GM23338 (cell line): ENCODE results near the gene CYTH1. TPM values are rescaled to one million over a fixed set of nuclear protein-coding genes. Genes with fewer than 3 reads are reported as not detected.

Experiments
- ATAC-seq: fragments of 200-7000 bp; cut with Tn5 transposase; 3 replicates; pipeline ENCODE4 v1.9.1; 2020
- DNase-seq: peaks from one replicate; pipeline ENCODE4 v3.0.0-alpha.2; 2015; ENCODE audit warnings: low spot score
- H2AFZ ChIP-seq: fragments of 200-600 bp; sonication (generic); 2 replicates; pipeline ENCODE4 v1.8.0; 2016; ENCODE audit warnings: antibody characterized with exemption, mild to moderate bottlenecking, moderate library complexity
- H3F3A ChIP-seq: fragments of 200-600 bp; sonication (generic); replicated peaks from 2 replicates; pipeline ENCODE4 v1.8.0; 2017; ENCODE audit warnings: antibody characterized with exemption, mixed run types, low read depth
- H3K27ac ChIP-seq: fragments of 200-600 bp; sonication (generic); 2 replicates; pipeline ENCODE4 v1.6.1; 2016; ENCODE audit warnings: low read depth
- H3K27me3 ChIP-seq: fragments of 200-600 bp; sonication (generic); 2 replicates; pipeline ENCODE4 v1.8.0; 2016; ENCODE audit warnings: mild to moderate bottlenecking, mixed run types, moderate library complexity; ENCODE audit not compliant: insufficient read depth
- H3K36me3 ChIP-seq: fragments of 200-600 bp; sonication (generic); 2 replicates; pipeline ENCODE4 v1.8.0; 2016; ENCODE audit warnings: mild to moderate bottlenecking; ENCODE audit not compliant: insufficient read depth
- H3K4me1 ChIP-seq: fragments of 200-600 bp; sonication (generic); 2 replicates; pipeline ENCODE4 v1.8.0; 2016; ENCODE audit warnings: mild to moderate bottlenecking, moderate library complexity; ENCODE audit not compliant: insufficient read depth
- H3K4me2 ChIP-seq: fragments of 200-600 bp; sonication (generic); 2 replicates; pipeline ENCODE4 v1.7.1; 2017; ENCODE audit warnings: mixed run types
- H3K4me3 ChIP-seq: fragments of 200-600 bp; sonication (generic); 2 replicates; pipeline ENCODE4 v1.6.1; 2016; ENCODE audit warnings: mixed run types
- H3K79me2 ChIP-seq: fragments of 200-600 bp; sonication (generic); replicated peaks from 2 replicates; pipeline ENCODE4 v1.8.0; 2017; ENCODE audit warnings: mild to moderate bottlenecking; ENCODE audit not compliant: insufficient read depth
- H3K9me2 ChIP-seq: fragments of 200-600 bp; sonication (generic); 2 replicates; pipeline ENCODE4 v1.8.0; 2017; ENCODE audit not compliant: insufficient read depth
- H4K20me1 ChIP-seq: fragments of 200-600 bp; sonication (generic); replicated peaks from 2 replicates; pipeline ENCODE4 v1.8.0; 2017; ENCODE audit warnings: mild to moderate bottlenecking; ENCODE audit not compliant: insufficient read depth
- H3K27ac Mint-ChIP-seq: 2 replicates; pipeline ENCODE4 v1.8.0; 2020; ENCODE audit warnings: inconsistent platforms, mild to moderate bottlenecking, moderate library complexity, mixed read lengths
- H3K27me3 Mint-ChIP-seq: 3 replicates; pipeline ENCODE4 v1.8.0; 2022; ENCODE audit warnings: low read depth, mild to moderate bottlenecking, moderate library complexity, mixed read lengths, inconsistent platforms; ENCODE audit not compliant: insufficient read depth, poor library complexity
- H3K36me3 Mint-ChIP-seq: 3 replicates; pipeline ENCODE4 v1.8.0; 2021; ENCODE audit warnings: low read depth, mild to moderate bottlenecking, inconsistent platforms, moderate library complexity, mixed read lengths
- H3K4me1 Mint-ChIP-seq: 3 replicates; pipeline ENCODE4 v1.8.0; 2020; ENCODE audit warnings: mild to moderate bottlenecking, inconsistent platforms, mixed read lengths
- H3K4me3 Mint-ChIP-seq: 3 replicates; pipeline ENCODE4 v1.8.0; 2021; ENCODE audit warnings: moderate library complexity, mild to moderate bottlenecking, inconsistent platforms, mixed read lengths
- H3K9me3 Mint-ChIP-seq: 3 replicates; pipeline ENCODE4 v1.8.0; 2020; ENCODE audit warnings: moderate library complexity, mild to moderate bottlenecking, inconsistent platforms, mixed read lengths
- EZH2 ChIP-seq: fragments of 200-600 bp; sonication (generic); IDR thresholded peaks from one replicate; pipeline ENCODE4 v1.8.0; 2017; ENCODE audit warnings: antibody characterized with exemption, mild to moderate bottlenecking, low read depth; ENCODE audit not compliant: unreplicated experiment
- EZH2phosphoT487 ChIP-seq: fragments of 200-600 bp; sonication (generic); IDR thresholded peaks from one replicate; pipeline ENCODE4 v1.8.1; 2018; ENCODE audit warnings: antibody characterized with exemption; ENCODE audit not compliant: unreplicated experiment
- JUNB ChIP-seq: IDR thresholded peaks from one replicate; pipeline ENCODE4 v1.6.1; 2016; ENCODE audit warnings: antibody characterized with exemption; ENCODE audit not compliant: unreplicated experiment
- NANOG ChIP-seq: IDR thresholded peaks from 2 replicates; pipeline ENCODE4 v1.6.1; 2016; ENCODE audit warnings: antibody characterized with exemption, borderline replicate concordance
- STAT1 ChIP-seq: IDR thresholded peaks from one replicate; pipeline ENCODE4 v1.6.1; 2016; ENCODE audit warnings: antibody characterized with exemption; ENCODE audit not compliant: unreplicated experiment
- ZNF114 ChIP-seq: fragments of 250-450 bp; sonication (Bioruptor Pico); IDR thresholded peaks from 2 replicates; pipeline ENCODE4 v1.5.0; 2020; ENCODE audit warnings: mild to moderate bottlenecking, moderate library complexity
- polyA plus RNA-seq: library from polyadenylated mRNA; unstranded; fragments of >200 nt; fragmentation: Nextera tagmentation; extraction: Ambion mirVana; gene quantifications from 2 replicates; pipeline ENCODE4 v1.2.1, GENCODE V29; 2016
- total RNA-seq: library from RNA; depleted of rRNA; stranded (reverse); fragments of >200 nt; shearing (Covaris generic); gene quantifications from 2 replicates; pipeline ENCODE4 v1.2.3, GENCODE V29; 2014
- TF ChIP-seq, protein P1 (sequence below): IDR thresholded peaks from one replicate; pipeline ENCODE4 v1.6.1; 2018; ENCODE audit warnings: antibody characterized with exemption; ENCODE audit not compliant: unreplicated experiment
- TF ChIP-seq, protein P2 (sequence below), 2 experiments: fragments of 200-600 bp in 1 of 2; sonication (generic) in 1 of 2; conservative IDR thresholded peaks; 2 replicates each; pipeline versions ENCODE4 v1.5.1 to v1.6.1; 2016 to 2017; ENCODE audit warnings: antibody characterized with exemption in 2 of 2, low read depth in 2 of 2, mild to moderate bottlenecking in 2 of 2, moderate library complexity in 1 of 2
- TF ChIP-seq, protein P3 (sequence below): fragments of 250-450 bp; sonication (Bioruptor Pico); IDR thresholded peaks from 2 replicates; pipeline ENCODE4 v1.5.0; 2020; ENCODE audit warnings: mild to moderate bottlenecking, moderate library complexity
- TF ChIP-seq, protein P4 (sequence below): IDR thresholded peaks from 2 replicates; pipeline ENCODE4 v1.6.1; 2016; ENCODE audit warnings: antibody characterized with exemption

The CYTH1 gene
- total and polyA plus RNA-seq, 2 experiments from 2014 or later: 13.8 to 14.5 TPM

DNA sequence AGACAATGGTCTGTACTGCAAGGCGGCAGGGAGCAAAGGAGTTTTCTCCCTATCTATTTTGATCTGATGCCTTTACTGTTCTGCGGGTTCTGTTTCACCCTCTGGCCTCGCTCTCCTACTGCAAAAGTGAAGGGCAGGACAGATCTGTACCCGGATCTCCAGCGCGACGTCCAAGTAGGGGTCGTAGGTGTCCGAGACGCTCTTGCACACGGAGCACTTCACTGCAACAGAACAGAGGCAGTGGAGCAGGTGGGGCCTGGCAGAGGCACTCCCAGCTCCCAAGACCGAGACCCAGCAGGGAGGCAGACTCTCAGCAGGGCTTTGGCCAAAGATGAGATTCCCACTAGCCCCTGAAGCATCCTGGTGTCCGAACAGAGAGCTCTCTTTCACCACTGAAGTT, 38.8 kb upstream of the CYTH1 start:
- H3K36me3 Mint-ChIP-seq: peaks cover 90% of the 10 kb centered on the region

More for the DNA sequence above, 38.8 kb upstream of the CYTH1 start:
- H3K27ac Mint-ChIP-seq: no peak overlapping the region
- Histone ChIP-seq H3K4me3 (no peak overlapping the region), H2AFZ (no peak overlapping the region), H3K79me2 (peaks cover 7% of the 10 kb centered on the region), H3K4me1 (no peaks in the 10 kb centered on the region), H3K27me3 (no peaks in the 10 kb centered on the region), H3F3A (peaks cover 5% of the 10 kb centered on the region; the same call in 1 of the 2 replicates), H4K20me1 (peaks cover 26% of the 10 kb centered on the region), H3K36me3 (peaks cover 51% of the 10 kb centered on the region), H3K4me2 (no peak overlapping the region), H3K27ac (no peak overlapping the region), H3K9me2 (no peaks in the 10 kb centered on the region)
- H3K9me3 Mint-ChIP-seq: no peaks in the 10 kb centered on the region; the same call in 2 of the 3 replicates
- no peak overlapping the region for H3K4me3 Mint-ChIP-seq
- TF ChIP-seq, protein P1, sequence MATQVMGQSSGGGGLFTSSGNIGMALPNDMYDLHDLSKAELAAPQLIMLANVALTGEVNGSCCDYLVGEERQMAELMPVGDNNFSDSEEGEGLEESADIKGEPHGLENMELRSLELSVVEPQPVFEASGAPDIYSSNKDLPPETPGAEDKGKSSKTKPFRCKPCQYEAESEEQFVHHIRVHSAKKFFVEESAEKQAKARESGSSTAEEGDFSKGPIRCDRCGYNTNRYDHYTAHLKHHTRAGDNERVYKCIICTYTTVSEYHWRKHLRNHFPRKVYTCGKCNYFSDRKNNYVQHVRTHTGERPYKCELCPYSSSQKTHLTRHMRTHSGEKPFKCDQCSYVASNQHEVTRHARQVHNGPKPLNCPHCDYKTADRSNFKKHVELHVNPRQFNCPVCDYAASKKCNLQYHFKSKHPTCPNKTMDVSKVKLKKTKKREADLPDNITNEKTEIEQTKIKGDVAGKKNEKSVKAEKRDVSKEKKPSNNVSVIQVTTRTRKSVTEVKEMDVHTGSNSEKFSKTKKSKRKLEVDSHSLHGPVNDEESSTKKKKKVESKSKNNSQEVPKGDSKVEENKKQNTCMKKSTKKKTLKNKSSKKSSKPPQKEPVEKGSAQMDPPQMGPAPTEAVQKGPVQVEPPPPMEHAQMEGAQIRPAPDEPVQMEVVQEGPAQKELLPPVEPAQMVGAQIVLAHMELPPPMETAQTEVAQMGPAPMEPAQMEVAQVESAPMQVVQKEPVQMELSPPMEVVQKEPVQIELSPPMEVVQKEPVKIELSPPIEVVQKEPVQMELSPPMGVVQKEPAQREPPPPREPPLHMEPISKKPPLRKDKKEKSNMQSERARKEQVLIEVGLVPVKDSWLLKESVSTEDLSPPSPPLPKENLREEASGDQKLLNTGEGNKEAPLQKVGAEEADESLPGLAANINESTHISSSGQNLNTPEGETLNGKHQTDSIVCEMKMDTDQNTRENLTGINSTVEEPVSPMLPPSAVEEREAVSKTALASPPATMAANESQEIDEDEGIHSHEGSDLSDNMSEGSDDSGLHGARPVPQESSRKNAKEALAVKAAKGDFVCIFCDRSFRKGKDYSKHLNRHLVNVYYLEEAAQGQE: no peak
- TF ChIP-seq STAT1 (no peak), EZH2 (no peak), ZNF114 (CRISPR knock-in tag) (no peak), EZH2phosphoT487 (no peak), NANOG (no peak), JUNB (no peak)
- TF ChIP-seq, protein P2, sequence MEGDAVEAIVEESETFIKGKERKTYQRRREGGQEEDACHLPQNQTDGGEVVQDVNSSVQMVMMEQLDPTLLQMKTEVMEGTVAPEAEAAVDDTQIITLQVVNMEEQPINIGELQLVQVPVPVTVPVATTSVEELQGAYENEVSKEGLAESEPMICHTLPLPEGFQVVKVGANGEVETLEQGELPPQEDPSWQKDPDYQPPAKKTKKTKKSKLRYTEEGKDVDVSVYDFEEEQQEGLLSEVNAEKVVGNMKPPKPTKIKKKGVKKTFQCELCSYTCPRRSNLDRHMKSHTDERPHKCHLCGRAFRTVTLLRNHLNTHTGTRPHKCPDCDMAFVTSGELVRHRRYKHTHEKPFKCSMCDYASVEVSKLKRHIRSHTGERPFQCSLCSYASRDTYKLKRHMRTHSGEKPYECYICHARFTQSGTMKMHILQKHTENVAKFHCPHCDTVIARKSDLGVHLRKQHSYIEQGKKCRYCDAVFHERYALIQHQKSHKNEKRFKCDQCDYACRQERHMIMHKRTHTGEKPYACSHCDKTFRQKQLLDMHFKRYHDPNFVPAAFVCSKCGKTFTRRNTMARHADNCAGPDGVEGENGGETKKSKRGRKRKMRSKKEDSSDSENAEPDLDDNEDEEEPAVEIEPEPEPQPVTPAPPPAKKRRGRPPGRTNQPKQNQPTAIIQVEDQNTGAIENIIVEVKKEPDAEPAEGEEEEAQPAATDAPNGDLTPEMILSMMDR (conservative IDR thresholded peaks at IDR 0.05; ENCODE audit: low read depth in 2 of 2): no peak
- TF ChIP-seq, protein P3, sequence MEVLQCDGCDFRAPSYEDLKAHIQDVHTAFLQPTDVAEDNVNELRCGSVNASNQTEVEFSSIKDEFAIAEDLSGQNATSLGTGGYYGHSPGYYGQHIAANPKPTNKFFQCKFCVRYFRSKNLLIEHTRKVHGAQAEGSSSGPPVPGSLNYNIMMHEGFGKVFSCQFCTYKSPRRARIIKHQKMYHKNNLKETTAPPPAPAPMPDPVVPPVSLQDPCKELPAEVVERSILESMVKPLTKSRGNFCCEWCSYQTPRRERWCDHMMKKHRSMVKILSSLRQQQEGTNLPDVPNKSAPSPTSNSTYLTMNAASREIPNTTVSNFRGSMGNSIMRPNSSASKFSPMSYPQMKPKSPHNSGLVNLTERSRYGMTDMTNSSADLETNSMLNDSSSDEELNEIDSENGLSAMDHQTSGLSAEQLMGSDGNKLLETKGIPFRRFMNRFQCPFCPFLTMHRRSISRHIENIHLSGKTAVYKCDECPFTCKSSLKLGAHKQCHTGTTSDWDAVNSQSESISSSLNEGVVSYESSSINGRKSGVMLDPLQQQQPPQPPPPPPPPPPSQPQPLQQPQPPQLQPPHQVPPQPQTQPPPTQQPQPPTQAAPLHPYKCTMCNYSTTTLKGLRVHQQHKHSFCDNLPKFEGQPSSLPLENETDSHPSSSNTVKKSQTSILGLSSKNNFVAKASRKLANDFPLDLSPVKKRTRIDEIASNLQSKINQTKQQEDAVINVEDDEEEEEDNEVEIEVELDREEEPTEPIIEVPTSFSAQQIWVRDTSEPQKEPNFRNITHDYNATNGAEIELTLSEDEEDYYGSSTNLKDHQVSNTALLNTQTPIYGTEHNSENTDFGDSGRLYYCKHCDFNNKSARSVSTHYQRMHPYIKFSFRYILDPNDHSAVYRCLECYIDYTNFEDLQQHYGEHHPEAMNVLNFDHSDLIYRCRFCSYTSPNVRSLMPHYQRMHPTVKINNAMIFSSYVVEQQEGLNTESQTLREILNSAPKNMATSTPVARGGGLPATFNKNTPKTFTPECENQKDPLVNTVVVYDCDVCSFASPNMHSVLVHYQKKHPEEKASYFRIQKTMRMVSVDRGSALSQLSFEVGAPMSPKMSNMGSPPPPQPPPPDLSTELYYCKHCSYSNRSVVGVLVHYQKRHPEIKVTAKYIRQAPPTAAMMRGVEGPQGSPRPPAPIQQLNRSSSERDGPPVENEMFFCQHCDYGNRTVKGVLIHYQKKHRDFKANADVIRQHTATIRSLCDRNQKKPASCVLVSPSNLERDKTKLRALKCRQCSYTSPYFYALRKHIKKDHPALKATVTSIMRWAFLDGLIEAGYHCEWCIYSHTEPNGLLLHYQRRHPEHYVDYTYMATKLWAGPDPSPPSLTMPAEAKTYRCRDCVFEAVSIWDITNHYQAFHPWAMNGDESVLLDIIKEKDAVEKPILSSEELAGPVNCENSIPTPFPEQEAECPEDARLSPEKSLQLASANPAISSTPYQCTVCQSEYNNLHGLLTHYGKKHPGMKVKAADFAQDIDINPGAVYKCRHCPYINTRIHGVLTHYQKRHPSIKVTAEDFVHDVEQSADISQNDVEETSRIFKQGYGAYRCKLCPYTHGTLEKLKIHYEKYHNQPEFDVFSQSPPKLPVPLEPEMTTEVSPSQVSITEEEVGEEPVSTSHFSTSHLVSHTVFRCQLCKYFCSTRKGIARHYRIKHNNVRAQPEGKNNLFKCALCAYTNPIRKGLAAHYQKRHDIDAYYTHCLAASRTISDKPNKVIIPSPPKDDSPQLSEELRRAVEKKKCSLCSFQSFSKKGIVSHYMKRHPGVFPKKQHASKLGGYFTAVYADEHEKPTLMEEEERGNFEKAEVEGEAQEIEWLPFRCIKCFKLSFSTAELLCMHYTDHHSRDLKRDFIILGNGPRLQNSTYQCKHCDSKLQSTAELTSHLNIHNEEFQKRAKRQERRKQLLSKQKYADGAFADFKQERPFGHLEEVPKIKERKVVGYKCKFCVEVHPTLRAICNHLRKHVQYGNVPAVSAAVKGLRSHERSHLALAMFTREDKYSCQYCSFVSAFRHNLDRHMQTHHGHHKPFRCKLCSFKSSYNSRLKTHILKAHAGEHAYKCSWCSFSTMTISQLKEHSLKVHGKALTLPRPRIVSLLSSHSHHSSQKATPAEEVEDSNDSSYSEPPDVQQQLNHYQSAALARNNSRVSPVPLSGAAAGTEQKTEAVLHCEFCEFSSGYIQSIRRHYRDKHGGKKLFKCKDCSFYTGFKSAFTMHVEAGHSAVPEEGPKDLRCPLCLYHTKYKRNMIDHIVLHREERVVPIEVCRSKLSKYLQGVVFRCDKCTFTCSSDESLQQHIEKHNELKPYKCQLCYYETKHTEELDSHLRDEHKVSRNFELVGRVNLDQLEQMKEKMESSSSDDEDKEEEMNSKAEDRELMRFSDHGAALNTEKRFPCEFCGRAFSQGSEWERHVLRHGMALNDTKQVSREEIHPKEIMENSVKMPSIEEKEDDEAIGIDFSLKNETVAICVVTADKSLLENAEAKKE (CRISPR knock-in tag): no peak
- TF ChIP-seq, protein P4, sequence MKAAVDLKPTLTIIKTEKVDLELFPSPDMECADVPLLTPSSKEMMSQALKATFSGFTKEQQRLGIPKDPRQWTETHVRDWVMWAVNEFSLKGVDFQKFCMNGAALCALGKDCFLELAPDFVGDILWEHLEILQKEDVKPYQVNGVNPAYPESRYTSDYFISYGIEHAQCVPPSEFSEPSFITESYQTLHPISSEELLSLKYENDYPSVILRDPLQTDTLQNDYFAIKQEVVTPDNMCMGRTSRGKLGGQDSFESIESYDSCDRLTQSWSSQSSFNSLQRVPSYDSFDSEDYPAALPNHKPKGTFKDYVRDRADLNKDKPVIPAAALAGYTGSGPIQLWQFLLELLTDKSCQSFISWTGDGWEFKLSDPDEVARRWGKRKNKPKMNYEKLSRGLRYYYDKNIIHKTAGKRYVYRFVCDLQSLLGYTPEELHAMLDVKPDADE: no peak
- no peaks in the 10 kb centered on the region for H3K27me3 Mint-ChIP-seq
- H3K4me1 Mint-ChIP-seq: no peaks in the 10 kb centered on the region
- no peak for ATAC-seq
- DNase-seq: no peak
